GM21576 (cell line): ENCODE measurements around the gene SLC25A21.
"Not testable (repeated sequence)": the region's sequence is repeated elsewhere in the genome, so short reads cannot be mapped to it uniquely, and the experiment has no call there.

ENCODE experiments used
- ATAC-seq: cut with Tn5 transposase; IDR thresholded peaks from one replicate; pipeline ENCODE4 v1.9.1; 2021; ENCODE audit warnings: mild to moderate bottlenecking, moderate library complexity; ENCODE audit not compliant: unreplicated experiment

SLC25A21 gene

DNA sequence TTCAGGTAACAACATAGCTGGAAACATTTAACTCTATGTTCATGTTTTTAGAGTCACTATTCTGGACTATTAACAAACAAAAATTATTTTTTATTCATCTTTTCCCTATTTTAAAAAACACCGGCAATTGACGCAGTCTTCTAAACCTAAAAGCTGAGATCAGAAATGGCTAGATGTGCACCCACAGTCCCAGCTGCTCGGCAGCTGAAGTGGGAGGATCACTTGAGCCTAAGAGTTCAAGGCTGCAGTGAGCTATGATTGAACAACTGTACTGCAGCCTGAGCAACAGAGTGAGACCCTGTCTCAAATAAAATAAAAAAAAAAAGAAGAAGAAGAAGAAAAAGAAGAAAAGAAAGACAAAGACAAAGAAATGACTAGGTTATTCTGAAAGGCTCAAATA, 446.3 kb downstream of the SLC25A21 start:
- ATAC-seq, result no peak

DNA sequence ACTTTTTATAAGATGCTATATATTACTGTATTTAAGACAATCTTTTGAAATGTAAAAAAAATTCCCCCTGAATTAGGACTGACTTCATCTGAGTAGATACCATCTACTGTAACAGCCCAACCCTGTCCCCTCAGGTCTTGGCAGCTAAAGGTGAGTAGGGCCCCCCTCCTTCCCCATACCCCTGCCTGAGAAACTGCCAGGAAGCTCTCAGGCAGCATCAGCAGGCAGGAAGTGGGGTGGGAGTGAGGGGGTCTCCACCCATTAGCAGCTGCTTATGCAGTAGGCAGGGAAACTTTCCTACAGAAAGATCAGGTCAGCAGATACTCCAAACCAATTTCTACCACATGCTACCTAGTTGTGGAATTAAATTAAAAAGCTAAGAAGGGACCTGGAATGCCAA, 448.2 kb downstream of the SLC25A21 start:
- no peak for ATAC-seq

DNA sequence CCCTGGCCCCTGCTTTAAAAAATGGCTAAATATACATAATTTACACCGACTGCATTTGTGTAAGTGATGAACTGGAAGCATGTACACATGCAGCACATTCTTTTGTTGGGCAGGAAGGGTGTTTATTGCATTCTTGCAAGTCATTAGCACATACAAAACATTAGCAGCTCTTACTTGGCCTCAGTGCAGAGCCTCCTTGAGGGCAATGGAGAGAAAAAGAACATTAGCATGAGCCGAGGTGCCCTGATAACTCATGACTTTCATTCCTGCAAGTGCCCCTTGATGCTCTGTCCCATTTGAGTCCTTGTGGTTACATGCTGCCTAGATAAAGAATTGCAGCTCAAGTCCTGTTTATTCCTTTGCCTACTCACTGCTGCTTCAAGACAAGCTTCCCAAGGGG, 448.9 kb downstream of the SLC25A21 start:
- no peak for ATAC-seq

- no peak for ATAC-seq
Observed at GRCh38 chr14:36721877-36722276, 450.5 kb downstream of the SLC25A21 start.

DNA sequence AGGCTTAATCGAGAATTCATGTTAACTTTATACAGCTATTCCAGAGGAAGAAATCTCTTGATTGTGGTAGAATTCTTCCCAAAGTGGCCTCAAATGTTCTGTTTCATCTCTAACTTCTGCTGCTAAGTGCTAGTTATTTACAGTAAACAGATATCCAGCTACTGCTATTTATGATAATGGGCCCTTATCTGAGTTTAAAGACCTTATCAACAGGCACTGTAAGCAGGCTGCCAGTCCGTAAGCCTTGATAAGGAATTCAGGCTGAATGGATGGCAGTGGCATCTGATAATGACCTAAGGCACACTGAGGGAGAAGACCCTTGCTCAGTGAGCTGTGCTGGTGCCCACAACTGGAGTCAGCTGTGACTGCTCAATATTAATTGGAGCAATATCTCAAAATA, 451.7 kb downstream of the SLC25A21 start:
- ATAC-seq, result no peak

GRCh38 chr14:36719823-36720222, 452.6 kb downstream of the SLC25A21 start:
- ATAC-seq, result no peak

GRCh38 chr14:36718216-36718615, 454.2 kb downstream of the SLC25A21 start:
- no peak for ATAC-seq

GRCh38 chr14:36717363-36717762, 455.0 kb downstream of the SLC25A21 start:
- no peak for ATAC-seq

- no peak for ATAC-seq
Observed at GRCh38 chr14:36716614-36717184, 455.7 kb downstream of the SLC25A21 start.

DNA sequence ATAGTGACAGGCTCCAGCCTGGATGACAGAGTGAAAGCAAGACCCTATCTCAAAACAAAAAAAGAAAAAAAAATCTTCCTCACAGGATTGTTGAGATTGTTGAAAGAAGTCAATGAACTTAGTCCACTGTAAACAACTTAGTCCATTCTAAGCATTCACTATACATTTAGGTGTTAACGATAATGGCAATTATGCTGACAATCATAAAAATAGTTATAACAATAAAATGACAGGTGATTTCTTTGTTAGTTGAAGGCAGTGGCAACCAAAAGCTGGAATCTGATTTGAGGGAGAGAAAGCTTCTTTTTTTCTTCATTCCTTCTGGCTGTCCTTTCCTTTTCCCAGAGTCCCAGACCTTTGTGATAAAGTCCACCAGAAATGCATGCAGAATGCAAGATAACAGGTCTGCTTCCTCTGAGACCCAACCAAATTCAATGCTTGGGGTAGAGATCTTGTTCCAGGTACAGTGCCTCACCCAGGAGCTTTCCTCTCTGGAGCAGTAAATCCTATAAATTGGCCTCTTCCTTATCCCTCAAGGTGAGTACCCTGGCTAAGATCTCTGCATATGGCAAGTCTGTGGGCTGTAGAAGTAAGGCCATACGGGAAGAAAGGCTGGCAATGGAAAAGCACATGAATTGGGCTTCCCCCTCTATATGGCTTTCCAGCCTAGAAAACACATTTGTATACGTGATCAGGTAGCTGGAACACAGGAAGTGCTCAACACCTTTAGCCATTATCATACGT, 458.3 kb downstream of the SLC25A21 start:
- no peak for ATAC-seq

DNA sequence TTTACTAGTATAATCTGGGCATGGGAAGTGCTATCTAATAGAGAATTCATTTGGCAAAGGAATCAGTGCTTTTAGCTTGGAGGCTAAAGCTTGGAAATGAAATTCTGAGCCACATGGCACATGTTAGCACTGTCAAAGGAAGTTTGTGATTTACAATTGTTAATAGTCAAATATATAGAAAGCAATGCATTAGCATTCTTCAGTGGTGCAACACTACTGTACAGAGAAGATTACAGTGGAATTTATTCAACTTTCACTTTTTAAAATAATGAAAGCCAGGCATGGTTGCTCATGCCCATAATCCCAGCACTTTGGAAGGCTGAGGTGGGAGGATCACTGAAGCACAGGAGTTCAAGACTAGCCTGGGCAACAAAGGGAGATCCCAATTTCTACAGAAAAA, 464.8 kb downstream of the SLC25A21 start:
- ATAC-seq, result no peak

GRCh38 chr14:36702474-36702873, 469.9 kb downstream of the SLC25A21 start:
- no peak for ATAC-seq

GRCh38 chr14:36701132-36701531, 471.3 kb downstream of the SLC25A21 start:
- no peak for ATAC-seq

- ATAC-seq, result no peak
Observed at GRCh38 chr14:36700651-36701050, 471.8 kb downstream of the SLC25A21 start.

DNA sequence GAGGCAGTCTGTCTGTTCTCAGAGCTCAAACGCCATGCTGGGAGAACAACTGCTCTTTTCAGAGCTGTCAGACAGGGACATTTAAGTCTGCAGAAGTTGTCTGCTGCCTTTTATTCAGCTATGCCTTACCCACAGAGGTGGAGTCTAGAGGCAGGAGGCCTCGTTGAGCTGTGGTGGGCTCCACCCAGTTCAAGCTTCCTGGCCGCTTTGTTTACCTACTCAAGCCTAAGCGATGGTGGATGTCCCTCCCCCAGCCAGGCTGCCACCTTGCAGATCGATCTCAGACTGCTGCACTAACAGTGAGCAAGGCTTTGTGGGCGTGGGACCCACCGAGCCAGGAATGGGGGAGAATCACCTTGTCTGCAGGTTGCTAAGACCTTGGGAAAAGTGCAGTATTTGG, 473.0 kb downstream of the SLC25A21 start:
- not testable (repeated sequence) for ATAC-seq

DNA sequence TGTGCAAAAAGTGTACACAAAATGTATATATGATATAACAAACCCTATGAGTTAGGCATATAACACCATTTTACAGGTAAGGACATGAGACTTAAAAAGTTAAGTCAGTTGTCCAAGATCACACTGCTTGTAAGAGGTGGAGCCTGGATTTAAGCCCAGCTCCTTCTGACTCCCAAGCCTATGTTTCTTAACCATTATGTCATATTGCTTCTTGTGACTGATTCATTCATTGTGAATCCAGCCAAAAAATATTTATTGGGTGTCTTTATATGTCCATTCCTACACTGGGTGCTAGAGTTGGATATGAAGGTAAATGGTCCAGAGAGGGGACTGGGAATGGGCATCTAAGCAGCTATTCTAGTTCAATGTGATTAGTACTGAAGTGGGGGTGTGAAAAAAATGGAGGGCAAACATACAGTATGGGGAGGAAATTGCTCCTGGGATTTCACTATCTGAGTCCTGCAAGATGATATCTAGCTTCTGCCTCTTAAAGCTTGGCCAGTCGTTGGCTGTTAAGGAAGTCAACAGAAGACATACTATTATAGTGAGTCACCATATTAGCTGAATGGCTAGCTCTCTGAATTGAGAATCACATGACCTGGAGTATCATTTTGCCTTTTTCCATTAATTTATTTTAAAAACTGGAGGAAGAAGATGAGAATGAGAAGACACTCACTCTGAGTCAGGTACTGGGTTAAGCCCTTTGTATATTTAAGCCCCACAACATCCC, 481.9 kb downstream of the SLC25A21 start:
- ATAC-seq, result no peak

- no peak for ATAC-seq
Observed at GRCh38 chr14:36684946-36685345, 487.5 kb downstream of the SLC25A21 start.

GRCh38 chr14:36683083-36683724, 489.2 kb downstream of the SLC25A21 start:
- ATAC-seq, result no peak

DNA sequence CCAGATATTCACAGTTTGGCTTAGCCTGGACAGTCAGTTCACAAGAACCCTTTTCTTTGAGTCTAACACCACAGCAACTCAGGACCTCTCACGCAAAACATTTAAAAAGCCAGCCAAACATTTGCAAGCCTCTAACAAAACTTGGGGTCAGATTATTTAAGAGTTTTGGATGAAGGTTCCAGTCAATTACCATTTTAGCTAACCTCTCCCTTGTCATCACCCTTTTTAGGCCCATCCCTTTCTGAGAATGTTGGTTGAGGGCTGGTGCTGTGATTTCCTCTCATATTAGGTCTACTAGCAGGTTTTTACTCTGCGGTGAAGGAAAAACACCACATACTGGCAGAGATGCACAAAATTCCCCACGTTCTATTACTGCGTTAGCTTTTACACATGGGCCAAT, 490.1 kb downstream of the SLC25A21 start:
- no peak for ATAC-seq

DNA sequence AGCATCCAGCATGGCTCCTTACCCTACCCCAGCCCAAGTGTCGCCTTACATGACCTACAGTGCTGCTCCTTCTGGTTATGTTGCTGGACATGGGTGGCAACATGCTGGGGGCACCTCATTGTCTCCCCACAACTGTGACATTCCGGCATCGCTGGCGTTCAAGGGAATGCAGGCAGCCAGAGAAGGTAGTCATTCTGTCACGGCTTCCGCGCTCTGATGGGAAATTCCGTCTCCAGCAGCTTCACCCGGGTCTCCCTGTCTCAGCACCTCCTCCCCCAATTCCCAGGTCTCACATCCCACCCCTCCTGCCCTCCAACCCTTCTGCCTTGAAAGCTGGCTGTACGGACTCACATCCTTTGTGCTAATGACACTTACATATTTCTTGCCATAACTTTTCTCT, 496.2 kb downstream of the SLC25A21 start:
- no peak for ATAC-seq

DNA sequence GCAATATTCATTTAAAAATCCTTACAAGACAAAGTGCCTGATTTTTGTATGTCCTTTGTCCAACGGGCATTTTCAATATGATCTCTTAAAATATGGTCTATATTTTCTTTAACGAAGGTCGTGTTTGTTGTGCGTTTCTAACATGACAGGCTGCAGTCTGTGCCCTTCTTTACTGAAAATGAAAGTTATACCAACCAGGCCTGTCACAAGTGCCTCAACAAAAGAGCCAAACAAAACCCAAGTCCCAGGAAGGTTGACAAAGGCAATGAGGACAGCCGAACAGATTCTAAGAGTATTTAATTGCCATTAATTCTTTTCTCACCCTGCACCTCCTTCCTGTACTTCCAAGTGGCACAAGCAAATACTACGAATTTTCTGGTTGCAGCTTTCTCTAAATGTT, 496.8 kb downstream of the SLC25A21 start:
- ATAC-seq, result no peak

GRCh38 chr14:36674659-36675058, 497.7 kb downstream of the SLC25A21 start:
- ATAC-seq, result no peak
